ENCODE results near the gene PEMT.

PEMT gene

GRCh38 chr17:17463821-17464220 lies 127.7 kb downstream of the PEMT start:
- Histone ChIP-seq H3K9me3 (ENCODE audit: insufficient read depth, low read length) (no peaks in the 10 kb centered on the region), H3K9ac (ENCODE audit: insufficient read length, low read depth) (no peak overlapping the region), H3K27me3 (ENCODE audit: insufficient read depth, insufficient read length) (no peaks in the 10 kb centered on the region), H3K36me3 (ENCODE audit: insufficient read depth, insufficient read length, low read length) (no peaks in the 10 kb centered on the region), H3K4me1 (ENCODE audit: insufficient read depth, insufficient read length) (no peaks in the 10 kb centered on the region), H3K4me3 (ENCODE audit: insufficient read length, low read depth) (no peak overlapping the region)
- DNase-seq (ENCODE audit: low read depth, low spot score): no peak
- TF ChIP-seq SUZ12 (IDR thresholded peaks at IDR 0.05; ENCODE audit: extremely low read depth, insufficient read depth, insufficient read length) (no peak), YY1 (IDR thresholded peaks at IDR 0.05; ENCODE audit: insufficient read depth, insufficient read length) (no peak), ZNF274 (IDR thresholded peaks at IDR 0.05; ENCODE audit: low read depth, low read length) (no peak)

GRCh38 chr17:17462048-17462824 lies 129.3 kb downstream of the PEMT start:
- no peak for DNase-seq (ENCODE audit: low read depth, low spot score)
- H3K9me3 ChIP-seq (ENCODE audit: insufficient read depth, low read length): no peaks in the 10 kb centered on the region
- no peak for TF ChIP-seq SUZ12 (IDR thresholded peaks at IDR 0.05; ENCODE audit: extremely low read depth, insufficient read depth, insufficient read length)
- no peak for TF ChIP-seq YY1 (IDR thresholded peaks at IDR 0.05; ENCODE audit: insufficient read depth, insufficient read length)
- TF ChIP-seq ZNF274 (IDR thresholded peaks at IDR 0.05; ENCODE audit: low read depth, low read length): no peak

DNA sequence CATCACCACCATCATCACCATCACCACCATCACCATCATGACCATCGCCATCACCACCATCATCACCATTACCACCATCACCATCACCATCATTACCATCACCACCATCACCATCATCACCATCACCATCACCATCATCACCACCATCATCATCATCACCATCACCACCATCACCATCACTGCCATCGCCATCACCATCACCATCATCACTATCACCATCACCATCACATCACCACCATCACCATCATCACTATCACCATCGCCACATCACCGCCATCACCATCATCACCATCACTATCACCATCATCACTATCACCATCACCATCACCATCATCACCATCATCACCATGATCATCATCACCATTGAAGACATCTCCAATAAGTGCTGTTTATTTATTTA lies 131.5 kb downstream of the PEMT start:
- DNase-seq (ENCODE audit: low read depth, low spot score): no peak
- H3K4me1 ChIP-seq (ENCODE audit: insufficient read depth, insufficient read length): no peaks in the 10 kb centered on the region
- H3K4me3 ChIP-seq (ENCODE audit: insufficient read length, low read depth): no peak overlapping the region
- H3K9ac ChIP-seq (ENCODE audit: insufficient read length, low read depth): no peak overlapping the region
- TF ChIP-seq ZNF274 (IDR thresholded peaks at IDR 0.05; ENCODE audit: low read depth, low read length): no peak
- TF ChIP-seq SUZ12 (IDR thresholded peaks at IDR 0.05; ENCODE audit: extremely low read depth, insufficient read depth, insufficient read length): no peak
- no peaks in the 10 kb centered on the region for H3K36me3 ChIP-seq (ENCODE audit: insufficient read depth, insufficient read length, low read length)
- no peaks in the 10 kb centered on the region for H3K9me3 ChIP-seq (ENCODE audit: insufficient read depth, low read length)
- no peaks in the 10 kb centered on the region for H3K27me3 ChIP-seq (ENCODE audit: insufficient read depth, insufficient read length)

More at GRCh38 chr17:17462048-17462824, 129.3 kb downstream of the PEMT start:
- H3K4me3 ChIP-seq (ENCODE audit: insufficient read length, low read depth): no peak overlapping the region
- H3K9ac ChIP-seq (ENCODE audit: insufficient read length, low read depth): no peak overlapping the region
- H3K36me3 ChIP-seq (ENCODE audit: insufficient read depth, insufficient read length, low read length): no peaks in the 10 kb centered on the region
- H3K27me3 ChIP-seq (ENCODE audit: insufficient read depth, insufficient read length): no peaks in the 10 kb centered on the region
- H3K4me1 ChIP-seq (ENCODE audit: insufficient read depth, insufficient read length): no peaks in the 10 kb centered on the region

DNA sequence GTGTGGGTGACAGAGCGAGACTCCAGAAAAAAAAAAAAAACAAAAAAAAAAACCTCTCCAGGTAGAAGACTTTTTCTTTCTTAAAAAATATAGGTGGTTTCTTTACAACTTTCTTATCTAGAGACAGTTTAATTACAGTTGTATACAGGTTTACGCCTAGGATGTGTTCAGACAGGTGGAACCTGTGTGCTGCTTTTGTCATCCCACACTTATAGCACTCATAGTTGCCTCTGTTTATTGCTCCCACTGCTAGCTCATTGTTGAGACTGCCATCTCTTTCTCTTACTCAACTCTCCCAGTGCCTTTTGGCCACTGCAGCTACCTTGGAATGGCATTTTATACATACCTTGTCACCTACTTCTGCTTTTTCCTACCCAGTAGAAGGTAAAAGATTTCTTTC lies 133.8 kb downstream of the PEMT start:
- Histone ChIP-seq H3K9ac (ENCODE audit: insufficient read length, low read depth) (no peak overlapping the region), H3K27me3 (ENCODE audit: insufficient read depth, insufficient read length) (no peaks in the 10 kb centered on the region), H3K4me3 (ENCODE audit: insufficient read length, low read depth) (no peak overlapping the region), H3K36me3 (ENCODE audit: insufficient read depth, insufficient read length, low read length) (no peaks in the 10 kb centered on the region), H3K9me3 (ENCODE audit: insufficient read depth, low read length) (no peaks in the 10 kb centered on the region), H3K4me1 (ENCODE audit: insufficient read depth, insufficient read length) (no peaks in the 10 kb centered on the region)
- no peak for DNase-seq (ENCODE audit: low read depth, low spot score)
- TF ChIP-seq ZNF274 (IDR thresholded peaks at IDR 0.05; ENCODE audit: low read depth, low read length) (no peak), YY1 (IDR thresholded peaks at IDR 0.05; ENCODE audit: insufficient read depth, insufficient read length) (no peak), SUZ12 (IDR thresholded peaks at IDR 0.05; ENCODE audit: extremely low read depth, insufficient read depth, insufficient read length) (no peak)

GRCh38 chr17:17456251-17456650 lies 135.3 kb downstream of the PEMT start:
- no peak for DNase-seq (ENCODE audit: low read depth, low spot score)
- no peak overlapping the region for H3K4me3 ChIP-seq (ENCODE audit: insufficient read length, low read depth)
- no peaks in the 10 kb centered on the region for H3K4me1 ChIP-seq (ENCODE audit: insufficient read depth, insufficient read length)
- TF ChIP-seq ZNF274 (IDR thresholded peaks at IDR 0.05; ENCODE audit: low read depth, low read length) (no peak), SUZ12 (IDR thresholded peaks at IDR 0.05; ENCODE audit: extremely low read depth, insufficient read depth, insufficient read length) (no peak), YY1 (IDR thresholded peaks at IDR 0.05; ENCODE audit: insufficient read depth, insufficient read length) (no peak)
- no peaks in the 10 kb centered on the region for H3K36me3 ChIP-seq (ENCODE audit: insufficient read depth, insufficient read length, low read length)
- H3K9ac ChIP-seq (ENCODE audit: insufficient read length, low read depth): no peak overlapping the region
- no peaks in the 10 kb centered on the region for H3K9me3 ChIP-seq (ENCODE audit: insufficient read depth, low read length)
- no peaks in the 10 kb centered on the region for H3K27me3 ChIP-seq (ENCODE audit: insufficient read depth, insufficient read length)
